Uterus (tissue), 2 donors: ENCODE data around the gene TLE3.

Source experiments
- CTCF ChIP-seq, 4 experiments: fragments of 200-600 bp in 2 of 4; fragments of 450-650 bp in 2 of 4; sonication (generic) in 2 of 4; IDR thresholded peaks; one replicate each; pipeline ENCODE4 v1.5.1; 2016 to 2019; ENCODE audit warnings: antibody characterized with exemption in 4 of 4, mild to moderate bottlenecking in 2 of 4, moderate library complexity in 1 of 4
- POLR2A ChIP-seq, 2 donors: fragments of 450-650 bp; IDR thresholded peaks; one replicate each; pipeline ENCODE4 v1.6.1; 2016; ENCODE audit warnings: antibody characterized with exemption in 2 of 2, mild to moderate bottlenecking in 1 of 2, moderate library complexity in 1 of 2

GRCh38 chr15:70126362-70126761 is 28.6 kb upstream of the TLE3 start:
- TF ChIP-seq POLR2A (IDR thresholded peaks at IDR 0.05) = no peak
- TF ChIP-seq CTCF (IDR thresholded peaks at IDR 0.05) = no peak
